GM18526 (cell line): ENCODE measurements around the gene CCDC148.

Experiments
- POLR2A ChIP-seq: IDR thresholded peaks from 3 replicates; pipeline ENCODE4 v1.6.1; 2011; ENCODE audit not compliant: insufficient read length; ENCODE audit errors: extremely low read depth

The CCDC148 gene

GRCh38 chr2:158456309-158457066 is at the start of gene CCDC148, which contains the start of gene PKP4:
Gene CCDC148, minus strand, starts transcription at chr2:158456753. Its CDS starts 314 bp downstream, at chr2:158456439.
Gene PKP4, plus strand, starts transcription at chr2:158456952. Its CDS starts 76,233 bp downstream, at chr2:158533185.
- TF ChIP-seq POLR2A = peak; percentile 38

- TF ChIP-seq POLR2A = no peak
These were observed 48.9 kb upstream of the CCDC148 start for GRCh38 chr2:158505448-158505934.

DNA sequence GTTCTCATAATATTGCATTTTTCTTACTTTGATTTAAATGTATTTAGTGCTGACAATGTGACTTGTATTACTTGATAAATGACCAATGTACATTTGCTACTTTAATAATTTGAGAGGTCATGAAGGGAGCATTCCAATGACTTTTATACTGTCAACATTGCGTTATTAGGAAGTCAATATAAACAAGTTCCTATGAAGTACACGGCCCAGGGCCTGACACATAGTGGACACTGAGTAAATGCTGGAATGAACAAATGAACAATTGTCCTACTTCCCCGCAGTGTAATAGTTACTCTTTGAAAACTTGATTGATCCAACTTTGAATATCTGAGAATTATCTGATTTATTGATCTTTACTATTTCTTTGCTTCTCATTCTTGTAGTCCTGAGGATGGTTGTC is 47.5 kb upstream of the CCDC148 start:
- no peak for TF ChIP-seq POLR2A

GRCh38 chr2:158502974-158503373 is 46.4 kb upstream of the CCDC148 start:
- TF ChIP-seq POLR2A = no peak

- TF ChIP-seq POLR2A = no peak
These were observed 44.7 kb upstream of the CCDC148 start for GRCh38 chr2:158501301-158501700.

- no peak for TF ChIP-seq POLR2A
These were observed 43.8 kb upstream of the CCDC148 start for GRCh38 chr2:158500333-158500732.

GRCh38 chr2:158499383-158499782 is 42.8 kb upstream of the CCDC148 start:
- TF ChIP-seq POLR2A = no peak

DNA sequence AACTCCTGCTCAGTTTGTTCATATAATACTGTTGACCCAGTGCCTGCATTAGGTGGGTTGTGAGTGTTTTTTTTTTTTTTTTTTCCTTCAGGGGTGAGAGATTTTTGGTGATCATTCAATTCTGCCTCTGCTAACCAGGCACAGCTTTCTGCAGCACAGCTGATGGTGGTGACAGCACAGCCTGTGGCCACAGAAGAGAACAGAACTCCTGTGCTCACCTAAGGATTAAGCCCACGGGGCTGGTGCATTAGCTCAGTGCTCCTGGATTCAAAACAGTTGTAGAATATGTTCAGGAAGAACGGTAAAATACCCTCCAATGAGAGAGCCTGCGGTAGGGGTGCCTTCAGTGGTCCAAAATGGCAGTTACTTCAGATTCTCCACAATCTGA is 42.2 kb upstream of the CCDC148 start:
- TF ChIP-seq POLR2A = no peak

DNA sequence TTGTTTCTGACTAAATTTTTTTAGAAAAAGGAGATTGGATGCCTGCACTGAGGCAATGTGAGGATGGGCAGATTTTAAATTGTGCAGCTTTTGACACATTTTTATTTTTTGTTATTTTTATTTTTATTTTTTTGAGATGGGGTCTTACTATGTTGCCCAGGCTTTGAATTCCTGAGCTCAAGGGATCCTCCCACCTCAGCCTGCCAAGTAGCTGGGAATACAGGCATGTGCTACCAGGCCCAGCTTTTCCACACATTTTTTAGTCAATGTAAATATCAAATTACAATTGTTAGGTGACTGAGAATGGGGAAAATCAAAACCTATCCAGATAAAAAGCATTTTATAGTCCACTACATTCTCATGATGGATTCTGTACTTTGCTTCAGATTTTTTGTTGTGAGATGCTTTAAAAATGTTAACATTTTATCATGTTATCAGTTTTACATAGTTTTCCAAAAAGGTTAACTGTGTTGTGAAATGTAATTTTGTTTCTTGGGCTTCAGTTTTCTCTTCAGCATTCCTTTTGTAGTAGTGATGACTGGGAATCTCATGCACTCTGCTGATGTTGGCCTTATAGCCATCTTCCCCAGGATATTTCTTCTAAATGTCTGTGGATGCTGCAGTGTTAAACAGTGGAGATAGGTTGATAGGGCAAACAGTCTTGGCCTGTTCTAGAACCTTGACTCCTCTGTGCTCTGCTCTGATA is 41.6 kb upstream of the CCDC148 start:
- no peak for TF ChIP-seq POLR2A

DNA sequence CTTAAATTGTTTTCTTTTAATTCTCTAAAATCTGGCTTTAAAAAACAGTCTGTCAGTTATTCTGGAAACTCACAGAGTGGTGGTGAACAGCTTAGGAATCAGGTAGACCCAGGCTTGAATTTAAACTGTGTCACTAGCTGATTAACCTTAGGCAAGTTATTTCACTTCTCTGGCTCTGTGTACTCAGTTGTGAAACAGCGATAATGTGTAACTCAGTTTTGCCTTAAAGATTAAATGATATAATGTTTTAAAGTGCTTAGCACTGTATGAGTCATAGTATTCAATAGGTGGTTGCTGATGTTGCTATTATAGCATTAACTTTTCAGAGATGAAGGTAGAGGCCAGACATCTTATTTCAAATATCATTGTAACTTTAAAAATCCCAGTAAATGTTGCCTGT is 40.9 kb upstream of the CCDC148 start:
- no peak for TF ChIP-seq POLR2A

DNA sequence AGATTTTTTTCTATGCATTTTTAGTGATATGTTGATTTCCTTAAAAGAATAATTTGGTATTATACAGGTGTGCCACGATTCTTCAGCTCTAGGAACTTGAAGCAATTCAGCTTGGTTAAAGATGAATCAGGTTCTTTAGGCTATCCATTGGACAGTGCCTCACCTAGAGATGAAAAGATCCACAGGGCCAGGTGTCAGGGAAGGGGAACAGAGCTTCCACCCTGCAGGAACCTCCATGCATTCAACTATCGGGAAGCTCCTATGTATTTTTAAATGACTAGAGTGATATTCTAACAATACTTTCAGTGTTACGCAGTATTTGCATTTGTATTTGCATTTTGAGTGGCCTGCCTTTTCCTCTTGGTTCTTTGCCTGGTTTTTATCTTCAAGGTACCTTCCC is 40.4 kb upstream of the CCDC148 start:
- no peak for TF ChIP-seq POLR2A

GRCh38 chr2:158495175-158495574 is 38.6 kb upstream of the CCDC148 start:
- no peak for TF ChIP-seq POLR2A

DNA sequence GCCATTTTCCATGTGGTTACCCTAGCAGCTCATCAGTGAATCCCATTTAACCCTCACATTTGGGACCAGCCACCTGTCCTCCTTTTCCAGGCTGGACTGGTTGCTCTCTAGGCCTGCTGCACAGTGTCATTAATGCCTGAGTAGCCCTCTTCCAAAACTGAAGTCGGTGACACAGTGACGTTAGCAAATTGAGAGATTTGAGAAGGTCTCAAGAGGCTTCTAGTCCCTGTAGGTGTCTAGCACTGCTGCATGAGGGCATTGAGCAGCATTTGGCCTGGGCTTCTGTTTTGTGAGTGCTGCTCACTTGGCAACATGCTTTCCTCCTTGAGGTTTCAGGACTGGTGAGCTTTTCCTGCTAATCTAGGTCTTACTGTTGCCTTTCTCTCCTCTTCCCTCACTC is 36.9 kb upstream of the CCDC148 start:
- TF ChIP-seq POLR2A = no peak

GRCh38 chr2:158491072-158491471 is 34.5 kb upstream of the CCDC148 start:
- no peak for TF ChIP-seq POLR2A

GRCh38 chr2:158489366-158490112 is 33.0 kb upstream of the CCDC148 start:
- no peak for TF ChIP-seq POLR2A
